22Rv1 (cell line): Measurements from ENCODE around the gene CCDC15.

Experiments
- CTCF ChIP-seq: fragments of 450-650 bp; IDR thresholded peaks from 2 replicates; pipeline ENCODE4 v1.5.1; 2017; ENCODE audit warnings: mild to moderate bottlenecking
- ZFX ChIP-seq: fragments of 450-650 bp; IDR thresholded peaks from 2 replicates; pipeline ENCODE4 v1.6.1; 2017; ENCODE audit warnings: antibody characterized with exemption, borderline replicate concordance

- TF ChIP-seq CTCF (no peak), ZFX (no peak)
Observed at GRCh38 chr11:124930799-124931198, 23.2 kb upstream of the CCDC15 start.
